T1000 (cell line): ENCODE measurements around the gene NRG3.
"Not testable (repeated sequence)": the region's sequence is repeated elsewhere in the genome, so short reads cannot be mapped to it uniquely, and the experiment has no call there.

Experiments used
- DNase-seq: peaks from one replicate; lab custom pipeline; 2025; ENCODE audit warnings: mixed read lengths; lab: John Stamatoyannopoulos, UW

NRG3 gene

DNA sequence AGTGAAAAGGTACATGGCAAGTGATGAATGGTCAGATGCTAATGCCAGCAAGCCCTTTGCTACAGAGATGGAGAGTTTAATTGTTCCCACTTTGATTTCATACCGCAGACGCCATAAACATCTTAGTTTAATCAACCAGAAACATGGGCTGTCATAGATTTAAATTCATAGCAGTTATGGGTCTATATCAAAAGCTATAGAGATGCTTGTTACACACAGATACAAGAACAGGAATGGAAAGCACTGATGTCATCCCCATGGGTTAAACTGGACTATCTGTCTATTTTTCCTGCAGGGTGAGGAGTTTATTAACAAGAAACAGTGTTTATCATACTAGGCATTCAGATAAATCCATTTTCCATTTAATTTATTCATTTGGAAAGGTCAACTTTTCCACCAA lies 409.2 kb downstream of the NRG3 start:
- DNase-seq, result no peak

- DNase-seq, result no peak
Measured at GRCh38 chr10:82288461-82288881, 413.5 kb downstream of the NRG3 start.

GRCh38 chr10:82289945-82290344 lies 415.0 kb downstream of the NRG3 start:
- no peak for DNase-seq

GRCh38 chr10:82294874-82295378 lies 419.9 kb downstream of the NRG3 start:
- no peak for DNase-seq

DNA sequence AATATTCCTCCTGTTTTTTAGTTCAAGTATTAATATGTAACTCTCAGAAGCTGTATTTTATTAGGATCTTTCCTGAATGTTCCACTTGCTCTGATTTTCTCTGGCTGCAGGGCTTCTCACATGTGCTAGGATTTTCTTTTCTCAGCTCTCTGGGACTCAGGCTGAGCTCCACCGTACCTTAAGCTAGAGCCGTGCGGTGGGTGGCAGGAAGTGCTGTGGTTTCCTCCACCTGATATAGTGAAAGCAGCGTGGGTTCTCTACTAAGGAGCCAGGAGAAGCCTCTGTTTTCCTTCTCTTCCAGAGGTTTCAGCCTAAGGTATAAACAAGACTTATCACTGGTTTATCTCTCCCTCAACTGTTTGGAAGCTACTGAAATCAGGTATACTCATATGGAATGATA lies 433.6 kb downstream of the NRG3 start:
- DNase-seq, result no peak

DNA sequence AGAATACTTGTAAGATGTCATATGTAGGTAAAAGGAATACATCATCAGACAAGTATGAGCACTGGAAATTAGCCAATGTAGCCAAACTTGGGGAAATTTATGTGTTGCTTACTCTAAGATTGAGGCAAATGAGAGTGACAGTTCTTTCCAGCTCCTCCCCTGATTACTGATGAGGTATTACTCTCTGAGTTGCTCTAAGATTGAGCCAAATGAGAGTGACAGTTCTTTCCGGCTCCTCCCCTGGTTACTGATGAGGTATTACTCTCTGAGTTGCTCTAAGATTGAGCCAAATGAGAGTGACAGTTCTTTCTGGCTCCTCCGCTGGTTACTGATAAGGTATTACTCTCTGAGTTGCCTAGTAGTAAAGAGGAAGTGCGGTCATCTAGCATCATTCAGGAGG lies 435.8 kb downstream of the NRG3 start:
- DNase-seq, result no peak

DNA sequence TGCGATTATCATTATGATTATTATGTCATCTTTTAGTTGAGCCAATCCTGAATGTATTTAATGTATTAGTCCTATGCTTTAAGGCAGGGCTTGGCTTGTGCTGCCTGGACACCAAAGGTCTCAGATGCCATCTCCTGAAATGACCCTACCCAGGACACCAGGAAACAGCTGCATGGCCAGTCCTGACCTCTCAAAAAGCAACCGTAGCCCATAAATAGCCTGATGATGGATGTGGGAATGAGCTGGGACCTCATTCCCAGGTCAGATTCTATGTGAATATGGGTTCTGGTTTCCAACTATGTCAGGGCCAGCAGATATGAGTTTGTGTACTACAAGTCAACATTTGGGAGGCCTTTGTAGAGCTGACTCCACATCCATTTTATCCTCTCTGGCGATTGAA lies 438.4 kb downstream of the NRG3 start:
- DNase-seq, result no peak

DNA sequence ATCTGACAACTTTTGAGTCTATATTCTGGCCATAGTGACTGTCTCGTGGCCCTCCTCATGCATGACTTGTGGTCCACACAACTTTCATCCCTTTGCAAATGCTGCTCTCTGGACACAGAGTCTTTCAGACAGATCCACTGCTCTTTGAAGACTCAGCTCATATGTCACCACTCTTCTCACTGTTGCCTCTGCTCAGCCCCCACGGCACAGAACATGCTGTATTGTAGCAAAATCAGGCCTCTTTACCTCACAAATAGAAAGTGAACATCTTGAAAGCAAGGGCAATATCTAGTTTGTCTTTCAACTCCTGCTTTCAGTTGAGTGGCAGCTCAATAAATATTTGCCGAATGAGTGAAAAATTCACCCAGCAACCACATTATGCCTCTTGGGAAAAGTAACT lies 443.5 kb downstream of the NRG3 start:
- DNase-seq, result no peak

DNA sequence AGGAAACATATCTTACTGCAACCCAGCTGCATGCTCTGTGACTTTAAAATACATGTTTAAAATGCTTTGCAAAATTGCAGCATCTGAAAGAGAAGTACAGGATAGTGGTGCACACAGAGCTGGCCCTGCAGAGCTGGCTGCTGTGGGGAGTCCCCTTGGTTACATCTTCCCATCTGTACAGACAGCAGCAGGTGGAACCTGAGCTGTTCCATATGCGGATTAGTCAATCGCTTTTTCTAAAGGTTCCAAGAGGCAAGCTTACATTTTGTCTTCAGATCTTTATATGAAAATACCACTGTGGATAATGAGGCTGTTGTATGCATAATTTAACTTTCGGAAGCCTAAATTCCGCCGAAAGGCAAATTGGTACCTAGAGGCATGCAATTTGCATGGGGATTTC lies 444.1 kb downstream of the NRG3 start:
- DNase-seq, result no peak

DNA sequence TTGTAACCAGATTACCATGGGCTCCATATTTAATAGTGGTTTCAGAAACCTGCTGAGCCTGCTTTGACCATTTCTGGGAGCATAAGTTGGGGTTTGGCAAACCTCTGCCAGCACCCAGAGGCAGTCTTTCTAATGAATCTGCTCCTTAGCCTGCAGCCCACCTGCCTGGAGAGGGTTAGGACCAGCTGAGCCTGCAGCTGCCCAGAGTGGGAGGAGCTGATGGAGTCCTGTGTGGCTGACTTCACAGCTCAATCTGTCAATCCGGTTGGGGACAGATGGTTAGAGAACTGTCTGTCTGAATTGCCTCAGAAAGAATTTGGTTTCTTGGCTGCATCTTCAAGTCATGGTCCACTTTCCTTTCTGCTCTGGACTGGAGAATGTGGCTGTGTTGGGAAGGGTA lies 444.6 kb downstream of the NRG3 start:
- no peak for DNase-seq

DNA sequence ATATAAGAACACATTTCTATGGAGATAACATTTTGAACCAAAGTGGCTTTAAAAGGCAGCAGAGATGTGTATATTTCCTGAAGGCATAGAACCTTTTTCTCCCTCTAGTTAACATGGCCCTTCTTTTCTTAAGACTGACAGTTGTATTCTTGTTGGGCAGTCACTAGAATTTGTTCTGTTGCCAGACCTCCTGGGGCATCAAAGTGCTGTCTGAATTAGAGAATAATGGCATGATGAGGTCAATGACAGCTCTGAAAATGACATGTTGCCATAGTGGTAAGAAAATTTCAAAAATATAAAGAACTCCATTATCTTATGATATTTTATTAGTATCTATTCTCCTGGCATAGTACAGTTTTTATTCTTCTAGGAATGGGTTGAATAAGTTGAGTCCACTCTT lies 446.7 kb downstream of the NRG3 start:
- no peak for DNase-seq

- DNase-seq, result no peak
Measured at GRCh38 chr10:82331716-82332115, 456.7 kb downstream of the NRG3 start.

DNA sequence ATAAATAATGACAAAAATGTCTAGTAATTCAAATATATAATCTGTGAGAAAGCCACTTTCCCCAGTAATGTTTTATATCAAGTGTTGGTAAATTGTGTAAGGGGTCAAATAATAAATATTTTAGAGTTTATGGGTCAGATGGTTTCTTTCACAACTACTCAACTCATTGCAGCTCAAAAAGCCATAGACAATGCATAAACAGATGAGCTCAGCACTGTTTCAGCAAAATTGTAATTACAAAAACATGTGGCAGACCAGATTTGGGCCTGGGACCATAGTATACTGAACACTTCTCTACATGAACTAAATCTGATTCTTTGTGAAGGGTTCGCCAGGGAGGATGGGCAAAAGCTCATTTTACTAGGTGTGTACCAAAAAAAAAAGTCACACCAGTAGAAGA lies 460.8 kb downstream of the NRG3 start:
- DNase-seq, result no peak

GRCh38 chr10:82340166-82340565 lies 465.2 kb downstream of the NRG3 start:
- no peak for DNase-seq

GRCh38 chr10:82349590-82349989 lies 474.6 kb downstream of the NRG3 start:
- not testable (repeated sequence) for DNase-seq

DNA sequence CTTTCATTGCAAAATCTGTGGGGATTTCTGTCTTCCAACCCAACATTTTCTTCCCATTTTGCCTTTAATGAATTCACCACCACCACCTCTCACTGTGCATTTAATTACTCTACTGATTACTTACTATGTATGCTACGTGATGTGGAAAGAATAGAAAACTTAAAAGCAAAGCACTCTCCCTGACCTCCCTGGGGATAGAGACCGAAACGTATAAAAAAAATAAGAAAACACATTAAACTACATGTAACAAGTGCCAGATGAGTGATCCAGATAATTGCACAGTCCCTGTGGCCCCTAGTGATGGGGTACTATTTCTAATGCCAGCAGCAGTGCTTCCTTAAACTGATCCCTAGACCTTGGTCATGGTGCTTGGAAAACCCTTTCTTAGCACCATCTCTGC lies 478.4 kb downstream of the NRG3 start:
- DNase-seq, result no peak

DNA sequence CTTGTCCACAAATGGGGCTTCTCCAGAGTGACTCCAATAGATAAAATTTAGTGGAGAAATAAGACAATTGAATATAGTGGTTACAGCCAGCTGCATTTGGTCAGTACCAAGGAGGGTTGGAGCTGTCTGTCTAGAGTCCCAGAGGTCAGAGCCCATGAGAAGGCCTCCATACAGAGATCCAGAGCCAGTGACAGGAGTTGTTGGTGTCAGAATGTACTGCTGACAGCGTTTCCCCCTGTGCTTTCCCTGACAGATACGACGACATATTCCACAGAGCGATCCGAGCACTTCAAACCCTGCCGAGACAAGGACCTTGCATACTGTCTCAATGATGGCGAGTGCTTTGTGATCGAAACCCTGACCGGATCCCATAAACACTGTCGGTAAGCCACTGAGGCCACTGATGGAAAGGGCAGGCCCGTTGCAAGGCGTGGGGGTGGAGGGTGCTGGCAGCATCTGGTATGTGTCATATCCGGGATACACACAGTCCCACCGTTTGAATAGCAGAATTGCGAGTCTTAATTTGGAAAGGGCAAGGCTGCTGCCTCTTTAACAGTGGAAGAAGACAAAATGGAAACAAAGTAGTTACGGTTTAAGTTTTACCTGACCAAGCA lies 483.6 kb downstream of the NRG3 start:
- DNase-seq, result no peak

- DNase-seq, result no peak
Measured at GRCh38 chr10:82361256-82361655, 486.3 kb downstream of the NRG3 start.

GRCh38 chr10:82377608-82378007 lies 502.6 kb downstream of the NRG3 start:
- DNase-seq, result no peak

DNA sequence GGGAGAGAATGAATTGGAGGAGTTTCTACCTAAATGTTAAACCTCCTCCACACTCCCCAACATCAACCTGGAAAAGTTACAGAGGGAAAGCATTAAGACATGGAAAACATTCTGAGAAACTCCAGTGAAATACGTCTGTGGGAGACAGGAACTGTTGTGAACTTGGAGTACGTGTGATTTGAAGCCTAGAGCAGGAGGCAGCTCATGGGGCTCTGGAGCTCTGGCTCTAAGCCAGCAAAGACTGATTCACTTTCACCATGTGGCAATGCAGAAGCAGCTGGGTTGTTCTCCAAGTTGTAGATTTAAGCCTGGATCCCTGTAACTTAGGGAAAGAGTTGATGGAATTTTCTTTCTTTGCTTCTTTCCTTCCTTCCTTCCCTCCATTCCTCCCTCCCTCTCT lies 503.2 kb downstream of the NRG3 start:
- no peak for DNase-seq

- no peak for DNase-seq
Measured at GRCh38 chr10:82383350-82383749, 508.4 kb downstream of the NRG3 start.

GRCh38 chr10:82390866-82391658 lies 516.1 kb downstream of the NRG3 start:
- no peak for DNase-seq

DNA sequence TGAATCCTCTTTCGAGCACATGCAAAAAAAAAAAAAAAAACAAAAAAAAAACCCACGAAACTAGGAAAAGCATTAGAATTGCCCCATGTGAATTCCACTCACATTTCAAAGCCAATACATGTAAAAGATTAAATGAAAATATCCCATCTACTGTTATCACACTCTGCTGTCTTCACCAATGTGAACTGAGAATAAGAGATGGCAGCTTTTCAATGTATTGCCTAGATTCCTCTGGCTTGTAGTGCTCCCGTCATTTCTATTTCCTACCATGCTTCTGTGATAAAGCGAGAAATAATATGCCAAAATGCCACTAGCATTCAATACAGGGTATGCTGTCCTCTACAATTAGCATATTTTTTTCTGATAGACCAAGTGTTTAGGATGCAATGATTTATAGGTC lies 517.0 kb downstream of the NRG3 start:
- no peak for DNase-seq

DNA sequence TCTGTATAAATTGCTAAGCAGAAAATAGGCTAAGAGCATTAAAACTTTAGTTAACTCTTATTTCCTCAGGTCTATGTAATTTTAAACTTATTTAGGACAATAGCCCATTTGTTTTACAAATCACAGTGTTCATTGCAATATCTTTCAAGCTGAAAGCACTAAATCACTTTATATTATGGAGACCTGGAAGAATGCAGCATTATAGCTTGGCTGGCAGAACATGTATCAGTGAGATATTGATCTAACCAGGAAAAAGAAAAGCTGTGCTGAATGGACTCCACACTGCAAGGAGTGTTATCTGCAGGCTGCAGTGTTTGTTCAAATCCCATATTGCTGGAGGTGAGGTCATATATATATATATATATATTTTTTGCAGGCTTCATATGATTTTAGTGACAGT lies 517.5 kb downstream of the NRG3 start:
- DNase-seq, result no peak
